ENCODE results near the gene PUM1. TPM values are rescaled to one million over a fixed set of nuclear protein-coding genes. Genes with fewer than 3 reads are reported as not detected.

Gene PUM1
- total RNA-seq, 1 donor from 2014 or later = 88.6 TPM

- TF ChIP-seq POLR2AphosphoS5 (IDR thresholded peaks at IDR 0.05; ENCODE audit: insufficient read depth in 1 of 2, low read depth in 1 of 2) (no peak), POLR2A (IDR thresholded peaks at IDR 0.05) (no peak)
- TF ChIP-seq, protein P1, sequence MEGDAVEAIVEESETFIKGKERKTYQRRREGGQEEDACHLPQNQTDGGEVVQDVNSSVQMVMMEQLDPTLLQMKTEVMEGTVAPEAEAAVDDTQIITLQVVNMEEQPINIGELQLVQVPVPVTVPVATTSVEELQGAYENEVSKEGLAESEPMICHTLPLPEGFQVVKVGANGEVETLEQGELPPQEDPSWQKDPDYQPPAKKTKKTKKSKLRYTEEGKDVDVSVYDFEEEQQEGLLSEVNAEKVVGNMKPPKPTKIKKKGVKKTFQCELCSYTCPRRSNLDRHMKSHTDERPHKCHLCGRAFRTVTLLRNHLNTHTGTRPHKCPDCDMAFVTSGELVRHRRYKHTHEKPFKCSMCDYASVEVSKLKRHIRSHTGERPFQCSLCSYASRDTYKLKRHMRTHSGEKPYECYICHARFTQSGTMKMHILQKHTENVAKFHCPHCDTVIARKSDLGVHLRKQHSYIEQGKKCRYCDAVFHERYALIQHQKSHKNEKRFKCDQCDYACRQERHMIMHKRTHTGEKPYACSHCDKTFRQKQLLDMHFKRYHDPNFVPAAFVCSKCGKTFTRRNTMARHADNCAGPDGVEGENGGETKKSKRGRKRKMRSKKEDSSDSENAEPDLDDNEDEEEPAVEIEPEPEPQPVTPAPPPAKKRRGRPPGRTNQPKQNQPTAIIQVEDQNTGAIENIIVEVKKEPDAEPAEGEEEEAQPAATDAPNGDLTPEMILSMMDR (IDR thresholded peaks at IDR 0.05) = no peak
- Histone ChIP-seq H3K27ac (peak overlapping the region; percentile 6), H3K36me3 (peaks cover 0 to 6% of the 10 kb centered on the region in 2 donors), H3K4me1 (peaks cover 57% of the 10 kb centered on the region), H3K4me3 (no peak overlapping the region), H3K9me3 (no peaks in the 10 kb centered on the region), H3K27me3 (no peaks in the 10 kb centered on the region)
- DNase-seq (ENCODE audit: extremely low spot score in 2 of 2) = no peak
- intact Hi-C loops (cut with DNase I) = no loop called here
Measured at GRCh38 chr1:30984991-30985503, 80.5 kb downstream of the PUM1 start.

DNA sequence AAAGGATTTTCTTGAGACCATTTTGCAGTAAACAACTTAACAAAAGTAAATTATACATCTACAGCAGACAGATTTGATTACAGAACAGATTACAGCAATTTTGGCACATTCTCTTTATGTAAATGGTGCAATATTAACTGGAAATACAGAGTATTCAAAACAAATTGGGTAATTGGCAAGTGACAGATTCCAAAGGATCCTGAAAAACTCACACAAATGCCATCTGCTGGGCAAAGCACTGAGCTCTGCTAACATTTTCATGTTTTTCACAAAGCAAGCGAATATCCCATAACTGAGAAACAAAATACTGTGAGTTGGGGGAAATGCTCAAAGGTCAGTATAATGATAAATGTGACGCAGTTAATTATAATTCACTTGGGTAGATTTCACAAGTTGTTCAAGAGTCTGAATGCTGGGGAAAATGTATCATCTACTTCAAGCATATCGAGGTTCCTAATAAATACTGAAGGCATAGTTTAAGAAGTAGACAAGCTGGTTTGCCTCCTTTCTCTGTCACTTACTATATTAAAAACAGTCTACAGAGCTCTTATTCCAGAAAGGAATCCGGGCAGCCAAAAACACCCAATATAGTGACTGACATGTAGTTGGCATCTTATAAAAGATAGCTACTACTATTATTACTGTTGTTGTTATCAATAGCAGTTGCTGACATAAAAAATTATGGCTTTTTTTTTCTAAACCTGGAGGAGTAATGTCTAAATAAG is 81.2 kb downstream of the PUM1 start:
- intact Hi-C loops (cut with DNase I) = no loop called here
- H3K4me3 ChIP-seq = no peak overlapping the region
- peaks cover 0 to 9% of the 10 kb centered on the region in 2 donors for H3K36me3 ChIP-seq
- peak overlapping the region; percentile 6 for H3K27ac ChIP-seq
- TF ChIP-seq, protein P1 (IDR thresholded peaks at IDR 0.05) = no peak
- no peak for TF ChIP-seq POLR2A (IDR thresholded peaks at IDR 0.05)
- no peak for TF ChIP-seq POLR2AphosphoS5 (IDR thresholded peaks at IDR 0.05; ENCODE audit: insufficient read depth in 1 of 2, low read depth in 1 of 2)
- H3K27me3 ChIP-seq = no peaks in the 10 kb centered on the region
- peaks cover 57% of the 10 kb centered on the region for H3K4me1 ChIP-seq
- no peaks in the 10 kb centered on the region for H3K9me3 ChIP-seq
- no peak for DNase-seq (ENCODE audit: extremely low spot score in 2 of 2)

- no peaks in the 10 kb centered on the region for H3K27me3 ChIP-seq
- H3K27ac ChIP-seq = no peak overlapping the region
- H3K9me3 ChIP-seq = no peaks in the 10 kb centered on the region
- DNase-seq (ENCODE audit: extremely low spot score in 2 of 2) = no peak
- no peak overlapping the region for H3K4me3 ChIP-seq
- TF ChIP-seq POLR2AphosphoS5 (IDR thresholded peaks at IDR 0.05; ENCODE audit: insufficient read depth in 1 of 2, low read depth in 1 of 2) (no peak), POLR2A (IDR thresholded peaks at IDR 0.05) (no peak)
- TF ChIP-seq, protein P1 (IDR thresholded peaks at IDR 0.05) = no peak
- peaks cover 46% of the 10 kb centered on the region for H3K4me1 ChIP-seq
- intact Hi-C loops (cut with DNase I) = no loop called here
- peaks cover 0 to 20% of the 10 kb centered on the region in 2 donors for H3K36me3 ChIP-seq
Measured at GRCh38 chr1:30982937-30983336, 82.6 kb downstream of the PUM1 start.

DNA sequence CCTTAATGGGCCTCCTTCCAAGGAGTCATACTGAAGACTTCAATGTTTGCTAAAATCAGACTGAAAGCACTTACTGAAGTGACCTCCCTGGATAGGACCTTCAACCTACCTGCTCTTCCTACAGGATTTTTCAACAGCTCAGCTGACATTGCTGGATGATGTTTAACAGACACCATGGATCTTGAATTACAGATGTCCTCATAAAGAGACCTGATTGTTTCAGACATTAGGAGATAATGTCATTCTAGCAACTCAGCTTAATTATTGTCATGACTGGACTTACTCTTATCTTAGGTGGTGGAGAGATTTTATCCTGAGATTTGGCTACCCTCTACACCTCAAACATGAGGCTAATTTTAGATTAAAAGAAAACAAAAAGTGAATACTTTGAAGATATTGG is 83.1 kb downstream of the PUM1 start:
- DNase-seq (ENCODE audit: extremely low spot score in 2 of 2) = no peak
- peaks cover 46% of the 10 kb centered on the region for H3K4me1 ChIP-seq

More for the DNA sequence above, 83.1 kb downstream of the PUM1 start:
- Histone ChIP-seq H3K27me3 (no peaks in the 10 kb centered on the region), H3K27ac (no peak overlapping the region), H3K36me3 (peaks cover 0 to 20% of the 10 kb centered on the region in 2 donors), H3K4me3 (no peak overlapping the region), H3K9me3 (no peaks in the 10 kb centered on the region)
- intact Hi-C loops (cut with DNase I) = no loop called here
- no peak for TF ChIP-seq POLR2A (IDR thresholded peaks at IDR 0.05)
- no peak for TF ChIP-seq POLR2AphosphoS5 (IDR thresholded peaks at IDR 0.05; ENCODE audit: insufficient read depth in 1 of 2, low read depth in 1 of 2)
- TF ChIP-seq, protein P1 (IDR thresholded peaks at IDR 0.05) = no peak

All from vagina (tissue), 2 donors.